H9 (cell line): ENCODE data around the gene ANKRD36C. TPM values are rescaled to one million over a fixed set of nuclear protein-coding genes. Genes with fewer than 3 reads are reported as not detected.
"Not testable (repeated sequence)": the region's sequence is repeated elsewhere in the genome, so short reads cannot be mapped to it uniquely, and the experiment has no call there.

Experiments
- DNase-seq: peaks from one replicate; pipeline ENCODE4 v3.0.0-alpha.2; 2017
- H2AFZ ChIP-seq: one replicate; pipeline ENCODE4 v1.6.1; 2013; ENCODE audit warnings: mild to moderate bottlenecking, low read length, control low read depth, moderate library complexity
- H2AK5ac ChIP-seq: 2 replicates; pipeline ENCODE4 v1.6.1; 2013; ENCODE audit warnings: low read length, control low read depth, mixed read lengths; ENCODE audit not compliant: insufficient read length
- H2BK120ac ChIP-seq: one replicate; pipeline ENCODE4 v1.6.1; 2013; ENCODE audit warnings: low read depth, mild to moderate bottlenecking, low read length, control low read depth, inconsistent platforms; ENCODE audit not compliant: poor library complexity, severe bottlenecking
- H2BK12ac ChIP-seq: 2 replicates; pipeline ENCODE4 v1.6.1; 2013; ENCODE audit warnings: low read length, control low read depth, mixed read lengths, low read depth; ENCODE audit not compliant: insufficient read length
- H2BK15ac ChIP-seq: 2 replicates; pipeline ENCODE4 v1.6.1; 2013; ENCODE audit warnings: low read depth, low read length, control low read depth
- H2BK20ac ChIP-seq: one replicate; pipeline ENCODE4 v1.6.1; 2013; ENCODE audit warnings: low read depth, mild to moderate bottlenecking, low read length, control low read depth, inconsistent platforms; ENCODE audit not compliant: poor library complexity, severe bottlenecking
- H2BK5ac ChIP-seq: 2 replicates; pipeline ENCODE4 v1.6.1; 2013; ENCODE audit warnings: low read length, control low read depth, mixed read lengths; ENCODE audit not compliant: insufficient read length
- H3K14ac ChIP-seq: 2 replicates; pipeline ENCODE4 v1.6.1; 2013; ENCODE audit warnings: low read length, control low read depth; ENCODE audit not compliant: insufficient read depth
- H3K18ac ChIP-seq: 2 replicates; pipeline ENCODE4 v1.6.1; 2013; ENCODE audit warnings: low read depth, mild to moderate bottlenecking, mixed read lengths, low read length, control low read depth; ENCODE audit not compliant: insufficient read length
- H3K23ac ChIP-seq: 2 replicates; pipeline ENCODE4 v1.6.1; 2013; ENCODE audit warnings: low read length, control low read depth, mixed read lengths, low read depth; ENCODE audit not compliant: insufficient read length
- H3K23me2 ChIP-seq: 2 replicates; pipeline ENCODE4 v1.6.1; 2013; ENCODE audit warnings: low read depth, mild to moderate bottlenecking, mixed read lengths, low read length, control low read depth; ENCODE audit not compliant: insufficient read length, poor library complexity, severe bottlenecking
- H3K27ac ChIP-seq: 2 replicates; pipeline ENCODE4 v1.5.1; 2013; ENCODE audit warnings: low read length, control low read depth, mixed read lengths, low read depth; ENCODE audit not compliant: insufficient read length
- H3K27me3 ChIP-seq: 2 replicates; pipeline ENCODE4 v1.6.1; 2013; ENCODE audit warnings: low read length, control low read depth, inconsistent platforms; ENCODE audit not compliant: insufficient read depth
- H3K4ac ChIP-seq: 2 replicates; pipeline ENCODE4 v1.6.1; 2013; ENCODE audit warnings: low read depth, mild to moderate bottlenecking, control low read depth, inconsistent platforms, low read length, moderate library complexity
- H3K4me1 ChIP-seq: 2 replicates; pipeline ENCODE4 v1.6.1; 2013; ENCODE audit warnings: low read length, control low read depth, inconsistent platforms; ENCODE audit not compliant: insufficient read depth
- H3K4me2 ChIP-seq: 2 replicates; pipeline ENCODE4 v1.6.1; 2013; ENCODE audit warnings: low read length, control low read depth, mixed read lengths; ENCODE audit not compliant: insufficient read length, insufficient read depth
- H3K56ac ChIP-seq: 2 replicates; pipeline ENCODE4 v1.6.1; 2013; ENCODE audit warnings: low read depth, mild to moderate bottlenecking, mixed read lengths, low read length, control low read depth; ENCODE audit not compliant: insufficient read length
- H3K79me1 ChIP-seq: 2 replicates; pipeline ENCODE4 v1.6.1; 2013; ENCODE audit warnings: low read depth, mild to moderate bottlenecking, moderate library complexity, low read length, control low read depth, inconsistent platforms; ENCODE audit not compliant: insufficient read depth, poor library complexity, severe bottlenecking
- H3K79me2 ChIP-seq: 2 replicates; pipeline ENCODE4 v1.6.1; 2013; ENCODE audit warnings: low read length, control low read depth, inconsistent platforms; ENCODE audit not compliant: insufficient read depth
- H3K9ac ChIP-seq: 2 replicates; pipeline ENCODE4 v1.6.1; 2013; ENCODE audit warnings: low read length, control low read depth, mixed read lengths; ENCODE audit not compliant: insufficient read length; ENCODE audit errors: extremely low read depth
- H3K9me3 ChIP-seq: one replicate; pipeline ENCODE4 v1.6.1; 2013; ENCODE audit warnings: low read depth, low read length, inconsistent platforms; ENCODE audit not compliant: control insufficient read depth
- H3T11ph ChIP-seq: one replicate; pipeline ENCODE4 v1.6.1; 2013; ENCODE audit warnings: mild to moderate bottlenecking, low read length, control low read depth, inconsistent platforms
- H4K20me1 ChIP-seq: one replicate; pipeline ENCODE4 v1.6.1; 2013; ENCODE audit not compliant: control insufficient read depth, insufficient read length, insufficient read depth
- H4K5ac ChIP-seq: 2 replicates; pipeline ENCODE4 v1.6.1; 2013; ENCODE audit warnings: low read depth, mild to moderate bottlenecking, mixed read lengths, low read length, control low read depth; ENCODE audit not compliant: insufficient read length
- H4K8ac ChIP-seq: replicated peaks from 2 replicates; pipeline ENCODE4 v1.6.1; 2013; ENCODE audit warnings: low read length, control low read depth, mixed read lengths, low read depth; ENCODE audit not compliant: insufficient read length
- H4K91ac ChIP-seq: 2 replicates; pipeline ENCODE4 v1.6.1; 2013; ENCODE audit warnings: low read depth, mild to moderate bottlenecking, moderate library complexity, mixed read lengths, low read length, control low read depth; ENCODE audit not compliant: insufficient read length
- H3K27ac Mint-ChIP-seq, 3 experiments: 2 replicates in 2 of 3; 3 replicates in 1 of 3; pipeline ENCODE4 v1.8.0; 2020 to 2021; ENCODE audit warnings: mixed read lengths in 3 of 3, mild to moderate bottlenecking in 1 of 3, moderate library complexity in 1 of 3
- H3K27me3 Mint-ChIP-seq: 2 replicates; pipeline ENCODE4 v1.8.0; 2021; ENCODE audit warnings: low read depth, mild to moderate bottlenecking, moderate library complexity, mixed read lengths
- H3K36me3 Mint-ChIP-seq, 3 experiments: 2 replicates in 2 of 3; 3 replicates in 1 of 3; pipeline ENCODE4 v1.8.0; 2020 to 2021; ENCODE audit warnings: low read depth in 3 of 3, mixed read lengths in 3 of 3; ENCODE audit not compliant: insufficient read depth in 1 of 3
- H3K4me1 Mint-ChIP-seq, 2 experiments: 2 replicates each; pipeline ENCODE4 v1.8.0; 2020; ENCODE audit warnings: mixed read lengths in 2 of 2
- H3K4me3 Mint-ChIP-seq, 2 experiments: 2 replicates in 1 of 2; 3 replicates in 1 of 2; pipeline ENCODE4 v1.8.0; 2020 to 2021; ENCODE audit warnings: mild to moderate bottlenecking in 2 of 2, mixed read lengths in 2 of 2, moderate library complexity in 1 of 2
- H3K9me3 Mint-ChIP-seq, 2 experiments: 2 replicates in 1 of 2; 3 replicates in 1 of 2; pipeline ENCODE4 v1.8.0; 2020; ENCODE audit warnings: mild to moderate bottlenecking in 2 of 2, mixed read lengths in 2 of 2, moderate library complexity in 1 of 2
- CTCF ChIP-seq: fragments of 200-600 bp; sonication (generic); conservative IDR thresholded peaks from 3 replicates; pipeline ENCODE4 v1.8.0; 2021; ENCODE audit warnings: antibody characterized with exemption, mild to moderate bottlenecking
- WGBS: extraction: QIAGEN DNeasy Blood & Tissue Kit; methylation state at CpG from one replicate; pipeline ENCODE4 v1.1.7; 2013; ENCODE audit warnings: missing lambda C conversion rate, low lambda C conversion rate, mixed read lengths; ENCODE audit not compliant: insufficient read length; ENCODE audit errors: extremely low coverage; 5-methylcytosine and 5-hydroxymethylcytosine counted together
- total RNA-seq: library from RNA; stranded (reverse); gene quantifications from 2 replicates; pipeline ENCODE4 v1.2.1, GENCODE V29; 2021

The ANKRD36C gene
- total RNA-seq, 1 experiment from 2014 or later, result 8.2 TPM

GRCh38 chr2:95836151-95836550 lies 155.5 kb downstream of the ANKRD36C start:
- no peak overlapping the region for H3K27ac Mint-ChIP-seq
- no peak overlapping the region for H4K5ac ChIP-seq
- H3K79me2 ChIP-seq, result no peaks in the 10 kb centered on the region
- H2BK20ac ChIP-seq, result no peak overlapping the region
- H3K9me3 ChIP-seq, result no peaks in the 10 kb centered on the region
- H3K9me3 Mint-ChIP-seq, result peaks cover 17 to 61% of the 10 kb centered on the region in 2 experiments
- H3K23ac ChIP-seq, result no peak overlapping the region
- H3K4ac ChIP-seq, result no peak overlapping the region
- WGBS, result no CpG with 5 or more reads among the region's 8 CpGs
- no peaks in the 10 kb centered on the region for H3K27me3 ChIP-seq
- H3K4me3 Mint-ChIP-seq, result no peak overlapping the region
- H3K9ac ChIP-seq, result no peak overlapping the region
- no peak overlapping the region for H3K27ac ChIP-seq
- H3K4me1 ChIP-seq, result no peaks in the 10 kb centered on the region
- no peak overlapping the region for H3T11ph ChIP-seq
- H2AFZ ChIP-seq, result no peak overlapping the region
- no peak overlapping the region for H2BK12ac ChIP-seq
- no peaks in the 10 kb centered on the region for H3K23me2 ChIP-seq
- H2BK15ac ChIP-seq, result no peak overlapping the region
- no peak overlapping the region for H2AK5ac ChIP-seq
- H3K4me1 Mint-ChIP-seq, result no peaks in the 10 kb centered on the region
- H3K36me3 Mint-ChIP-seq, result peaks cover 27 to 41% (median 36%) of the 10 kb centered on the region in 3 experiments
- no peak overlapping the region for H4K91ac ChIP-seq
- no peak overlapping the region for H3K56ac ChIP-seq
- no peak overlapping the region for H4K8ac ChIP-seq
- H4K20me1 ChIP-seq, result no peaks in the 10 kb centered on the region
- H3K27me3 Mint-ChIP-seq, result no peaks in the 10 kb centered on the region; the same call in 1 of the 2 replicates
- no peaks in the 10 kb centered on the region for H3K79me1 ChIP-seq
- no peak overlapping the region for H2BK5ac ChIP-seq
- no peak overlapping the region for H3K18ac ChIP-seq
- no peak for TF ChIP-seq CTCF
- H3K14ac ChIP-seq, result no peak overlapping the region
- no peak for DNase-seq
- no peak overlapping the region for H2BK120ac ChIP-seq
- no peak overlapping the region for H3K4me2 ChIP-seq

GRCh38 chr2:95834077-95835013 lies 157.3 kb downstream of the ANKRD36C start:
- H3K56ac ChIP-seq, H3K27ac ChIP-seq, H3K18ac ChIP-seq, H2BK12ac ChIP-seq, H2BK120ac ChIP-seq, H3K23ac ChIP-seq, H3K27ac Mint-ChIP-seq, H3K79me2 ChIP-seq, H4K91ac ChIP-seq, H2AK5ac ChIP-seq, H2BK15ac ChIP-seq, H3K4me1 ChIP-seq, H3K79me1 ChIP-seq, H3T11ph ChIP-seq, H4K5ac ChIP-seq, H3K9me3 ChIP-seq, H2BK5ac ChIP-seq, H3K27me3 ChIP-seq, H3K4me1 Mint-ChIP-seq, H4K8ac ChIP-seq, H3K23me2 ChIP-seq, H3K4me2 ChIP-seq, H2AFZ ChIP-seq, H4K20me1 ChIP-seq, H3K4me3 Mint-ChIP-seq, DNase-seq, H3K4ac ChIP-seq, H3K14ac ChIP-seq, H3K9ac ChIP-seq, H2BK20ac ChIP-seq, H3K27me3 Mint-ChIP-seq: not testable (repeated sequence)
- Mint-ChIP-seq H3K9me3 (peaks cover 26 to 69% of the 10 kb centered on the region in 2 experiments), H3K36me3 (peaks cover 37 to 56% (median 44%) of the 10 kb centered on the region in 3 experiments)
- WGBS, result no CpG with 5 or more reads among the region's 12 CpGs
